ENCODE results near the gene FBN3. TPM values are rescaled to one million over a fixed set of nuclear protein-coding genes. Genes with fewer than 3 reads are reported as not detected.
"Not testable (repeated sequence)": the region's sequence is repeated elsewhere in the genome, so short reads cannot be mapped to it uniquely, and the experiment has no call there.

Gene FBN3
- polyA plus RNA-seq, 1 donor from 2014 or later: 52.7 TPM

DNA sequence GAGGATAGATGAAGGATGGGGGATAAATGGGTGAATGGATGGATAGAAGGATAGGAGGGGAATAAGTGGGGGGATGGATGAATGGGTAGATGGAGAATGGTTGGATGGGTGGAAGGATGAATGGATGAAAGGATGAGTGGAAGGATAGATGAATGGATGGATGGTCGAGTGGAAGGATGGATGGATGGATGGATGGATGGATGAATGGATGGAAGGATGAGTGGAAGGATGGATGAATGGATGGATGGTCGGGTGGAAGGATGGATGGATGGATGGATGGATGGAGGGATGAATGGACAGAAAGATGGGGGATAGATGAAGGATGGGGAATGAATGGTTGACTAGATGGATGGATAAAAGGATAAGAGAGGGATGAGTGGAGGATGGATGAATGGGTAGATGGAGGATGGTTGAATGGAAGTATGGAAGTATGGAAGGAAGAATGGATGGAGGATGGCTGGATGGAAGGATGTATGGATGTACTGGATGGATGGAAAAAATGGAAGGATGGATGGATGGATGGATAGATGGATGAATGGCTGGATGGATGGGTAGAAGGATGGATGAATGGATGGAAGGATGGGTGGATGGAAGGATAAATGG is 42.0 kb downstream of the FBN3 start:
- H3K79me2 ChIP-seq (replicated peaks; ENCODE audit: insufficient read depth, low read length): no peaks in the 10 kb centered on the region
- H3K4me3 ChIP-seq (ENCODE audit: low read length): no peak overlapping the region
- H2AFZ ChIP-seq (ENCODE audit: low read depth, low read length): no peak overlapping the region
- no peak overlapping the region for H3K27ac ChIP-seq (ENCODE audit: low read length)
- H3K27me3 ChIP-seq (ENCODE audit: insufficient read depth, low read depth, low read length): no peaks in the 10 kb centered on the region
- H3K36me3 ChIP-seq (ENCODE audit: insufficient read depth, low read length): peaks cover 7% of the 10 kb centered on the region
- H3K9me2 ChIP-seq (ENCODE audit: insufficient read depth, low read length): no peaks in the 10 kb centered on the region
- H3K9me3 ChIP-seq (ENCODE audit: low read length): no peaks in the 10 kb centered on the region
- no peaks in the 10 kb centered on the region for H4K20me1 ChIP-seq (ENCODE audit: insufficient read depth)
- H3K4me2 ChIP-seq (ENCODE audit: low read length): no peak overlapping the region
- TF ChIP-seq EZH2 (IDR thresholded peaks at IDR 0.05; ENCODE audit: borderline replicate concordance, insufficient read depth, low read length, poor library complexity, severe bottlenecking): peak; percentile 49
- TF ChIP-seq, protein P1, sequence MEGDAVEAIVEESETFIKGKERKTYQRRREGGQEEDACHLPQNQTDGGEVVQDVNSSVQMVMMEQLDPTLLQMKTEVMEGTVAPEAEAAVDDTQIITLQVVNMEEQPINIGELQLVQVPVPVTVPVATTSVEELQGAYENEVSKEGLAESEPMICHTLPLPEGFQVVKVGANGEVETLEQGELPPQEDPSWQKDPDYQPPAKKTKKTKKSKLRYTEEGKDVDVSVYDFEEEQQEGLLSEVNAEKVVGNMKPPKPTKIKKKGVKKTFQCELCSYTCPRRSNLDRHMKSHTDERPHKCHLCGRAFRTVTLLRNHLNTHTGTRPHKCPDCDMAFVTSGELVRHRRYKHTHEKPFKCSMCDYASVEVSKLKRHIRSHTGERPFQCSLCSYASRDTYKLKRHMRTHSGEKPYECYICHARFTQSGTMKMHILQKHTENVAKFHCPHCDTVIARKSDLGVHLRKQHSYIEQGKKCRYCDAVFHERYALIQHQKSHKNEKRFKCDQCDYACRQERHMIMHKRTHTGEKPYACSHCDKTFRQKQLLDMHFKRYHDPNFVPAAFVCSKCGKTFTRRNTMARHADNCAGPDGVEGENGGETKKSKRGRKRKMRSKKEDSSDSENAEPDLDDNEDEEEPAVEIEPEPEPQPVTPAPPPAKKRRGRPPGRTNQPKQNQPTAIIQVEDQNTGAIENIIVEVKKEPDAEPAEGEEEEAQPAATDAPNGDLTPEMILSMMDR (IDR thresholded peaks at IDR 0.05; ENCODE audit: poor library complexity, severe bottlenecking): no peak
- no peak overlapping the region for H3K9ac ChIP-seq (ENCODE audit: low read length)
- no peaks in the 10 kb centered on the region for H3F3A ChIP-seq (ENCODE audit: insufficient read depth, low read length, poor library complexity, severe bottlenecking)

GRCh38 chr19:8105471-8105870 is 43.9 kb downstream of the FBN3 start:
- no peaks in the 10 kb centered on the region for H3K9me3 ChIP-seq (ENCODE audit: low read length)
- no peaks in the 10 kb centered on the region for H3K27me3 ChIP-seq (ENCODE audit: insufficient read depth, low read depth, low read length)
- no peaks in the 10 kb centered on the region for H3F3A ChIP-seq (ENCODE audit: insufficient read depth, low read length, poor library complexity, severe bottlenecking)
- H4K20me1 ChIP-seq (ENCODE audit: insufficient read depth): no peaks in the 10 kb centered on the region
- no peaks in the 10 kb centered on the region for H3K9me2 ChIP-seq (ENCODE audit: insufficient read depth, low read length)
- H3K36me3 ChIP-seq (ENCODE audit: insufficient read depth, low read length): peaks cover 7% of the 10 kb centered on the region
- no peaks in the 10 kb centered on the region for H3K79me2 ChIP-seq (replicated peaks; ENCODE audit: insufficient read depth, low read length)
- H3K9ac ChIP-seq (ENCODE audit: low read length): no peak overlapping the region
- TF ChIP-seq MXI1 (conservative IDR thresholded peaks at IDR 0.05; ENCODE audit: poor library complexity, severe bottlenecking): no peak
- TF ChIP-seq EZH2 (IDR thresholded peaks at IDR 0.05; ENCODE audit: borderline replicate concordance, insufficient read depth, low read length, poor library complexity, severe bottlenecking): no peak
- no peak for TF ChIP-seq SMC3 (conservative IDR thresholded peaks at IDR 0.05; ENCODE audit: poor library complexity)
- TF ChIP-seq, protein P1 (IDR thresholded peaks at IDR 0.05; ENCODE audit: poor library complexity, severe bottlenecking): no peak
- TF ChIP-seq RAD21 (conservative IDR thresholded peaks at IDR 0.05): no peak
- no peak overlapping the region for H3K4me3 ChIP-seq (ENCODE audit: low read length)
- H3K4me2 ChIP-seq (ENCODE audit: low read length): no peak overlapping the region
- H2AFZ ChIP-seq (ENCODE audit: low read depth, low read length): no peak overlapping the region
- no peak overlapping the region for H3K27ac ChIP-seq (ENCODE audit: low read length)

DNA sequence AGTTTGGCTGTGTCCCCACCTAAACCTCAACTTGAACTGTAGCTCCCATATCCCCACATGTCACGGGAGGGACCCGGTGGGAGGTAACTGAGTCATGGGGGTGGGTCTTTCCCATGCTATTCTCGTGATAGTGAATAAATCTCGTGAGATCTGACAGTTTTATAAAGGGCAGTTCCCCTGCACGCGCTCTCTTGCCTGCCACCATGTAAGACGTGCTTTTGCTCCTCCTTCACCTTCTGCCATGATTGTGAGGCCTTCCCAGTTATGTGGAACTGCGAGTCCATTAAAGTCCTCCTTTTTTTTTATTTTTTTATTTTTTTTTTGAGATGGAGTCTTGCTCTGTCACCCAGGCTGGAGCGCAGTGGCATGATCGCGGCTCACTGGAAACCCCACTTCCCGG is 47.5 kb downstream of the FBN3 start:
- H3K27me3 ChIP-seq (ENCODE audit: insufficient read depth, low read depth, low read length); H3K9me2 ChIP-seq (ENCODE audit: insufficient read depth, low read length); H2AFZ ChIP-seq (ENCODE audit: low read depth, low read length); H4K20me1 ChIP-seq (ENCODE audit: insufficient read depth); H3K27ac ChIP-seq (ENCODE audit: low read length); H3K9me3 ChIP-seq (ENCODE audit: low read length); H3F3A ChIP-seq (ENCODE audit: insufficient read depth, low read length, poor library complexity, severe bottlenecking); H3K9ac ChIP-seq (ENCODE audit: low read length); H3K4me3 ChIP-seq (ENCODE audit: low read length); H3K4me2 ChIP-seq (ENCODE audit: low read length); H3K79me2 ChIP-seq (replicated peaks; ENCODE audit: insufficient read depth, low read length): not testable (repeated sequence)
- H3K36me3 ChIP-seq (ENCODE audit: insufficient read depth, low read length): peaks cover 17% of the 10 kb centered on the region

Data from neural cell (in vitro differentiated cells).